Kidney epithelial cell (primary cell): Measurements from ENCODE around the gene HS6ST2. TPM values are rescaled to one million over a fixed set of nuclear protein-coding genes. Genes with fewer than 3 reads are reported as not detected.

Experiments
- DNase-seq: peaks from one replicate; pipeline ENCODE4 v3.0.0-alpha.2; 2010; ENCODE audit warnings: low read depth
- H3K27me3 ChIP-seq: 2 replicates; pipeline ENCODE4 v1.6.0; 2011; ENCODE audit warnings: low read length; ENCODE audit not compliant: control insufficient read depth, insufficient read depth
- H3K36me3 ChIP-seq: 2 replicates; pipeline ENCODE4 v1.5.1; 2011; ENCODE audit warnings: low read length; ENCODE audit not compliant: control insufficient read depth, insufficient read depth
- H3K4me3 ChIP-seq: 2 replicates; pipeline ENCODE4 v1.5.1; 2011; ENCODE audit warnings: low read depth, mild to moderate bottlenecking, control low read depth, low read length
- total RNA-seq: library from RNA; depleted of rRNA; stranded (reverse); fragments of >200 nt; gene quantifications from 2 replicates; pipeline ENCODE4 v1.2.3, GENCODE V29; 2015
- TF ChIP-seq, protein P1 (sequence below): IDR thresholded peaks from 2 replicates; pipeline ENCODE4 v1.5.1; 2011; ENCODE audit warnings: mild to moderate bottlenecking, moderate library complexity, low read length, control low read depth, inconsistent platforms; ENCODE audit not compliant: insufficient read depth, poor library complexity, severe bottlenecking

The HS6ST2 gene
- total RNA-seq, 1 donor from 2014 or later = 8.4 TPM

DNA sequence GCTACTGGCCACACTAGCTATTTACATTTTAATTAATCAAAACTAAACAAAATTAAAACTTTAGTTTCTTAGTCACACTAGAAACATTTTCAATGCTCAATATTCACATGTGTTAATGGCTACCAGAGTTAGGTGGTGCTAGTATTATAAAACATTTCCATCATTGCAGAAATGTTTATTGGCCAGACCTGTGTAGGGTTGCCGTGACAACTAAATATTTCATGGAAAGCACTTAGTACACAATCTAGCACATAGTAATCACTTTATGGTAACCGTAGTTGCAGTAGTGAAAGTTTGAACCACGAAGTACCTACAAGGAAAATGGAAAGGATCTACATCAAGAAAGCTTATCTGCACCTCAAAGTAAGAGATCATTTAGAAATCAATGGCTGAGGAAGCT is 95.9 kb downstream of the HS6ST2 start:
- DNase-seq = no peak
- Histone ChIP-seq H3K36me3 (no peaks in the 10 kb centered on the region), H3K27me3 (no peaks in the 10 kb centered on the region), H3K4me3 (no peak overlapping the region)
- TF ChIP-seq, protein P1, sequence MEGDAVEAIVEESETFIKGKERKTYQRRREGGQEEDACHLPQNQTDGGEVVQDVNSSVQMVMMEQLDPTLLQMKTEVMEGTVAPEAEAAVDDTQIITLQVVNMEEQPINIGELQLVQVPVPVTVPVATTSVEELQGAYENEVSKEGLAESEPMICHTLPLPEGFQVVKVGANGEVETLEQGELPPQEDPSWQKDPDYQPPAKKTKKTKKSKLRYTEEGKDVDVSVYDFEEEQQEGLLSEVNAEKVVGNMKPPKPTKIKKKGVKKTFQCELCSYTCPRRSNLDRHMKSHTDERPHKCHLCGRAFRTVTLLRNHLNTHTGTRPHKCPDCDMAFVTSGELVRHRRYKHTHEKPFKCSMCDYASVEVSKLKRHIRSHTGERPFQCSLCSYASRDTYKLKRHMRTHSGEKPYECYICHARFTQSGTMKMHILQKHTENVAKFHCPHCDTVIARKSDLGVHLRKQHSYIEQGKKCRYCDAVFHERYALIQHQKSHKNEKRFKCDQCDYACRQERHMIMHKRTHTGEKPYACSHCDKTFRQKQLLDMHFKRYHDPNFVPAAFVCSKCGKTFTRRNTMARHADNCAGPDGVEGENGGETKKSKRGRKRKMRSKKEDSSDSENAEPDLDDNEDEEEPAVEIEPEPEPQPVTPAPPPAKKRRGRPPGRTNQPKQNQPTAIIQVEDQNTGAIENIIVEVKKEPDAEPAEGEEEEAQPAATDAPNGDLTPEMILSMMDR = no peak

- TF ChIP-seq, protein P1 = no peak
- H3K27me3 ChIP-seq = no peaks in the 10 kb centered on the region
- DNase-seq = no peak
- H3K36me3 ChIP-seq = no peaks in the 10 kb centered on the region
- no peak overlapping the region for H3K4me3 ChIP-seq
Measured at GRCh38 chrX:132861076-132861475, 97.4 kb downstream of the HS6ST2 start.

DNA sequence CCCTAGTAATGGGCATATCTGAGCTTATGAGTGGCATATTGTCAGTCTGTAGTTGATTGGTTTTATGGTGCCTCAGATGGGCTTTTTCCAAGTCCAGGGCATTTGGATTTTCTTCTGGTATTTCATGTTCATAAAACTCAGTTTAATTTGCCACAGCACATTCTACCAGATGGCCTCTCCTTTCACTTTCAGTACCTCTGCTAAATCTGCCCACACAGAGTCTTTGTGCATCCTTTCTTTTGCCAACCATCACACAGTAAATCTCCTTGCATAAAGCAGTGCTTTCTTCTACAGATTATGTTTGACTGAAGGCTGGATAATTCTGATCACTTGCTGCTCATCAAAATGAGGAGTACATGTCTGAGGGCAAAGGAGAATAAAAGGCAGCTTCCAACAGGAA is 98.2 kb downstream of the HS6ST2 start:
- H3K36me3 ChIP-seq = no peaks in the 10 kb centered on the region
- no peaks in the 10 kb centered on the region for H3K27me3 ChIP-seq
- no peak overlapping the region for H3K4me3 ChIP-seq
- TF ChIP-seq, protein P1 = no peak
- DNase-seq = no peak

DNA sequence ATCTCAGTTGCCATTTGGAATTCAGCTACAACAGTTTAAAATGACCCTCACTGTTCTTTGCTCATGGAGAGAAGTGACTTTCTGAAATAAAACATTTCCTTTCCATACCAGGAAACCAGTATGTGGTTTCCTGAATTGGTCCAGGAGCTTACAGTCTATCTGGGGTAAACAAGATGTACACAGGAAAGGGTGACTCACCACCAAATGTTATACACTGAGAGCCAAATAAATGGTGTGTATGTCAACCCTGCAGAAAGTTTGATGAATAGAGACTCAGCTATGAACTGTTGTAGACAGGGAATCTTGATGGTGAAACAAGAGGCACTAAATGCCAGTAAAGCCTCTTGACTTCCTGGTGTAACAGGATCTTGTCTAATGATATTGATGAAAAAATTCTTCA is 100.4 kb downstream of the HS6ST2 start:
- Histone ChIP-seq H3K4me3 (no peak overlapping the region), H3K27me3 (no peaks in the 10 kb centered on the region), H3K36me3 (no peaks in the 10 kb centered on the region)
- DNase-seq = no peak
- TF ChIP-seq, protein P1 = no peak

DNA sequence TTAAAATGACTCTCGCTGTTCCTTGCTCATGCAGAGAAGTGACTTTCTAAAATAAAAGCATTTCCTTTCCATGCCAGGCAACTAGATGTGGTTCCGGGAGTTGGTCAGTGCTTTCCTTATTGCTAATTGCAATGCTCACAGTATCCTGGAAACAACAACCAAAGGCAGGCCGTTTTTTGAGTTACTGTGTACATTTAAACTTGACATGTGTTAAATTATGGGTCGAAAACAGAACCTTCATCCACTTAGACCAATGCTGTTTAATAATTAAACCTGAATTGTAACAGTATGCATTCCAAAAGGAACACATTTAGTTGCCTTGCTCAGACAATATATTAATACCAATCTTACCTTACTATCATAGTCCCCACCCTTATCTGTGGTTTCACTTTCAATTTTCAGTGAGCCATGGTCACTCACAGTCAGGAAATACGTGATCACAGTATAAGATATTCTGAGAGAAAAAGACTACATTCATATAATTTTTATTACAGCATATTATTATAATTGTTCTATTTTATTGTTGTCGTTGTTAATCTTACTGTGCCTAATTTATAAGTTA is 102.6 kb downstream of the HS6ST2 start:
- no peak overlapping the region for H3K4me3 ChIP-seq
- H3K36me3 ChIP-seq = no peaks in the 10 kb centered on the region
- no peaks in the 10 kb centered on the region for H3K27me3 ChIP-seq
- TF ChIP-seq, protein P1 = no peak
- no peak for DNase-seq

DNA sequence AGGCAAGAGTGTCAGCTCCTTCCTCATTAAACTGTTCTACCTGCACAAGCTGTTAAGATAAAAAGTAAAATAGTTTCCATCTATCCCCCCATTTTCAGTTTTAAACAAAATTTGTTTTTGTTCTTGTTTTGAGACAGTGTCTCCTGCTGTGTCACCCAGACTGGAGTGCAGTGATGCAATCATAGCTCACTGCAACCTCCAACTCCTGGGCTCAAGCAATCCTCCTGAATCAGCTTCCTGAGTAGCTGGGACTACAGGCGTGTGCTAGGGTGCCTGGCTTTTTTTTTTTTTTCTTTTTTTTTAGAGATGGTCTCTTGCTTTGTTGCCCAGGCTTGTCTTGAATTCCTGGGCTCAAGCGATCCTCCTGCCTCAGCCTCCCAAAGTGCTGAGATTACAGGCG is 105.4 kb downstream of the HS6ST2 start:
- TF ChIP-seq, protein P1 = no peak
- Histone ChIP-seq H3K4me3 (no peak overlapping the region), H3K36me3 (no peaks in the 10 kb centered on the region), H3K27me3 (no peaks in the 10 kb centered on the region)
- no peak for DNase-seq
